SK-MEL-5 (cell line): ENCODE data around the gene F7. TPM values are rescaled to one million over a fixed set of nuclear protein-coding genes. Genes with fewer than 3 reads are reported as not detected.
"Not testable (repeated sequence)": the region's sequence is repeated elsewhere in the genome, so short reads cannot be mapped to it uniquely, and the experiment has no call there.

Source experiments
- DNase-seq: peaks from one replicate; pipeline ENCODE4 v3.0.0-alpha.2; 2016; ENCODE audit warnings: low read depth, low spot score
- in situ Hi-C: cut with HindIII; loops from 2 replicates; pipeline ENCODE4 v1.10.0; 2016; ENCODE audit warnings: low sequenced_read_pairs, high pct_unique_total_duplicates, low pct_unique_long_range_greater_than_20kb
- total RNA-seq: library from RNA; depleted of rRNA; stranded (reverse); fragments of >200 nt; shearing (Covaris generic); gene quantifications from 2 replicates; pipeline ENCODE4 v1.2.3, GENCODE V29; 2014

The F7 gene
- total RNA-seq, 1 experiment from 2014 or later = not detected

GRCh38 chr13:113066746-113067145 is 38.8 kb upstream of the F7 start:
- DNase-seq = no peak
- in situ Hi-C loops = no loop called here

GRCh38 chr13:113069861-113070805 is 35.5 kb upstream of the F7 start:
- DNase-seq = no peak
- in situ Hi-C loops = no loop called here

- in situ Hi-C loops = no loop called here
- no peak for DNase-seq
These were observed 34.7 kb upstream of the F7 start for GRCh38 chr13:113070855-113071254.

GRCh38 chr13:113072376-113072775 is 33.2 kb upstream of the F7 start:
- no peak for DNase-seq
- in situ Hi-C loops = no loop called here

GRCh38 chr13:113073942-113074341 is 31.6 kb upstream of the F7 start:
- in situ Hi-C loops = no loop called here
- DNase-seq = no peak

GRCh38 chr13:113074401-113074800 is 31.2 kb upstream of the F7 start:
- DNase-seq = no peak
- in situ Hi-C loops = no loop called here

- in situ Hi-C loops = no loop called here
- DNase-seq = no peak
These were observed 30.7 kb upstream of the F7 start for GRCh38 chr13:113074876-113075275.

- DNase-seq = no peak
- in situ Hi-C loops = no loop called here
These were observed 29.9 kb upstream of the F7 start for GRCh38 chr13:113075711-113076110.

GRCh38 chr13:113076681-113077401 is 28.8 kb upstream of the F7 start:
- DNase-seq = no peak
- in situ Hi-C loops = no loop called here

- in situ Hi-C loops = no loop called here
These were observed 28.0 kb upstream of the F7 start for GRCh38 chr13:113077566-113077952.

GRCh38 chr13:113077953-113078901 is 27.4 kb upstream of the F7 start:
- in situ Hi-C loops = no loop called here

More at GRCh38 chr13:113077566-113077952, 28.0 kb upstream of the F7 start:
- no peak for DNase-seq

GRCh38 chr13:113078902-113079780 is 26.4 kb upstream of the F7 start:
- in situ Hi-C loops = no loop called here
- no peak for DNase-seq

More at GRCh38 chr13:113077953-113078901, 27.4 kb upstream of the F7 start:
- no peak for DNase-seq

- DNase-seq, in situ Hi-C loops: not testable (repeated sequence)
These were observed 25.9 kb upstream of the F7 start for GRCh38 chr13:113079781-113080080.

- in situ Hi-C loops = no loop called here
- DNase-seq = no peak
These were observed 25.2 kb upstream of the F7 start for GRCh38 chr13:113080361-113080831.

GRCh38 chr13:113080901-113081521 is 24.6 kb upstream of the F7 start:
- in situ Hi-C loops = no loop called here

GRCh38 chr13:113082198-113083021 is 23.2 kb upstream of the F7 start:
- in situ Hi-C loops = no loop called here
- DNase-seq = no peak

More at GRCh38 chr13:113080901-113081521, 24.6 kb upstream of the F7 start:
- DNase-seq = no peak
